GM10847 (cell line): ENCODE data around the gene ATP11A.

Source experiments
- POLR2A ChIP-seq: IDR thresholded peaks from 2 replicates; pipeline ENCODE4 v1.6.1; 2011; ENCODE audit not compliant: insufficient read length; ENCODE audit errors: extremely low read depth

Gene ATP11A

GRCh38 chr13:112710855-112711527 is 21.2 kb downstream of the ATP11A start:
- TF ChIP-seq POLR2A: no peak

DNA sequence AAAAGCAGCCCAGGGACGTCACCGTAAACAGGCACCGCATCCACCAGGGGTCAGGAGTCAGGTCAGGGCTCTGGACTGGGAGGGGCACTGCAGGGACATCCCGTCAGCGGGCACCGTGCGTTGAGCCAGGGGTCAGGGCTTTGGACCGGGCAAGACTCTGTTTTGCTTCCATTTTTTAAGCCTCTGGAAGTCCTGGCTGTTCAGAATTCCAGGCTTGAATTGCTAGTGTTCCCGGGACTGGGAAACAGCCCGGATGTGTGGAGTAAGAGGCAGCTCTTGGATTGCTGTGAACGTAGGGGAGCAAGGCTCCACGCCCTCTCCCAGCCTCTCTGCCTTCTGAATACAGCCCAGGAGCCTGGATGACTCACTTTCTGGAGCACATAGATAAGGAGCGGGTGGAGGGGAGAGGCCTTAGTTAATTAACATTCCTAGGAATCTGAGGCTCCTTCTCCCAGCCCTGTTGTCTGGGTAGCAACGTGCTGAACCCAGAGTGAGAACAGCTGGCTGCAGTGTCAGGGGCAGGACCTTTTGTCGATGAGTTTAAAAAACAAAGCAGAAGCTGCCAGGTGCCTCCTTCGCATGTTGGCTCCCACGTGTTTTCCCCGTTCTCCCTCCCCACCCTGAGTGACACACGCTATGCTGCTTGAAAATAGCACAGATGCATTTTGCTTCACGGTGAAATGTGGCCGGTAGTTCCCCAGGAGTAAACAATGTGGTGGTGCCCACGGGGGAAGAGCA is 21.9 kb downstream of the ATP11A start:
- no peak for TF ChIP-seq POLR2A

- TF ChIP-seq POLR2A: no peak
Measured at GRCh38 chr13:112712451-112713207, 22.8 kb downstream of the ATP11A start.

- TF ChIP-seq POLR2A: no peak
Measured at GRCh38 chr13:112713517-112714253, 23.8 kb downstream of the ATP11A start.

- no peak for TF ChIP-seq POLR2A
Measured at GRCh38 chr13:112714376-112715174, 24.7 kb downstream of the ATP11A start.

DNA sequence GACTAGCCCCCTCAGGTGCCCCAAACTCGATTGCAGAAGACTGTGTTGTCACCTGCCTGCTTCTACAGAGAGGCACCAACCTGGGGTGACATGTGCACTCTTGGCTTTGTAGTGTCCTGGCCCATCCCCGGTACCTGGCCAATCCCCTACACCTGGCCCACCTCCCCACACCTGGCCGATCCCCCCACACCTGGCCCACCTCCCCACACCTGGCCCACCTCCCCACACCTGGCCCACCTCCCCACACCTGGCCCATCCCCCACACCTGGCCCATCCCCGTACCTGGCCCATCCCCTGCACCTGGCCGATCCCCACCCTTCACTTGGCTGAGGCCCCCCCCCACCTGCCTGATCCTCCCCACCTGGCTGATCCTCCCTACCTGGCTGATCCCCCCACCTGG is 25.4 kb downstream of the ATP11A start:
- no peak for TF ChIP-seq POLR2A

- no peak for TF ChIP-seq POLR2A
Measured at GRCh38 chr13:112715715-112716460, 26.1 kb downstream of the ATP11A start.

GRCh38 chr13:112716461-112716820 is 26.6 kb downstream of the ATP11A start:
- TF ChIP-seq POLR2A: no peak

DNA sequence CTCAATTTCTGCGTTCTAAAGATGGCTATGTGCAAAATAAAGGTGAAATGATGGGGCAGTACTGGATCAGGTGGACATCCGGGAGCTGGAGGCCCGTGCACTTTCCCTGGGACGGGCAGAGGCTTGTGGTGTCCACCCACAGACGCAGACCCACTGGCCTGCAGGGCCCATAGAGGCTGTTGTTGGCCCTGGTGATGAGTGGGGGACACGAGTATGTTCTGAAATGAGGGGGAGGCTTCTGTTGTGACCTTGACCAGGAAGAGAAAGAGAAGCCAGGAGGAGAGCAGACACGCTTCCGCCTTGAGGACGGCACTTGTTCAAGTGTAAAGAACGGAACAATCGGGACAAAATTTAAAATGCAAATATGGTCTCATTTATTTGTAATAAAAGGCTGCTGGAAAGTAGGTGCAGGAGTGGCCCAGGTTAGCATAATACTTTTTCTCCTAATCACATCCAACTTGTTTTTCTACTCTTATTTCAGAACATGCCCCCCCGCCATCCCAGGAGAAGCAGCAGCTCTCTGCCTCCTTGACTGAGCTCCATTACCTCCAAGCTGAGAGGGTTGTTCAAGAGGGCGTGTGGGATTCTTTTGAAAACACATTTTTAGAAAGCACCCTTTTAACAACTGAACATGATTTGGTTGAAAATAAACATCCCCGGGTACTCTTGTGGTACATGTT is 27.1 kb downstream of the ATP11A start:
- TF ChIP-seq POLR2A: no peak

DNA sequence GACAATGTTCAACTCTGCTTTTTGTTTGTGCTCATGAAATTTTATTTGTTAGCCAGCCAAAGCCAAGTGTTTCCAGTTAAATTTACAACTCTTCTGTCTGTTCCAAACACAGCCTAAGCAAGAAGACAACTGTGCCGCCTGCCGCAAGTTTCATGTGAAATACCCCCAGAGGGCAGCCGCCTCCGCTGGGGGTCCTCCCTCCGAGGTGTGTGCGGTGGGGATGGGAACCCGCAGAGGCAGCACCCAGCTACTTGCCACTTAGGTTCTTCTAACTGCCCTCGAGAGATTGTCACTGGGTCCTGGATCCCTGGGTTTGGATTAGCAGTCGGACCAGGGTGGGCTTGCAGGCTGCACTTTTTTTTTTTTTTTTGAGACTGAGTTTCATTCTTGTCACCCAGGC is 28.5 kb downstream of the ATP11A start:
- TF ChIP-seq POLR2A: no peak

DNA sequence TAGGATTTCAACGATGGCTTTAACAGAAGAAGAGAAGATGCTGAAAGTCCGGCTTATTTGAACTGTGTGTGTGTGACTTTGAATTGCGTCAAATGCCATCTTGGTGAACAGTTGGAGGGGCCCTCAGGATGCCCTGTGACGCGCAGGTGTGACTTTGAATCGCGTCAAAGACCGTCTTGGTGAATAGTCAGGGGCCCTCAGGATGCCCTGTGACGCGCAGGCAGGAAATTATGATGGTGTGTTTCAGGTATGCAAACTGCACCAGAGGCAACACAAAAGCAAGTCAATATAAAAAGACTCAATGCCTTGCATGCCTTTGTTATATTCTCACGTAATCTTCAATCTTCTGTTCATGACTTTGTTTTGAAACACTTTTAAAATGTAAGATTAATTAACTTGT is 29.2 kb downstream of the ATP11A start:
- TF ChIP-seq POLR2A: no peak

DNA sequence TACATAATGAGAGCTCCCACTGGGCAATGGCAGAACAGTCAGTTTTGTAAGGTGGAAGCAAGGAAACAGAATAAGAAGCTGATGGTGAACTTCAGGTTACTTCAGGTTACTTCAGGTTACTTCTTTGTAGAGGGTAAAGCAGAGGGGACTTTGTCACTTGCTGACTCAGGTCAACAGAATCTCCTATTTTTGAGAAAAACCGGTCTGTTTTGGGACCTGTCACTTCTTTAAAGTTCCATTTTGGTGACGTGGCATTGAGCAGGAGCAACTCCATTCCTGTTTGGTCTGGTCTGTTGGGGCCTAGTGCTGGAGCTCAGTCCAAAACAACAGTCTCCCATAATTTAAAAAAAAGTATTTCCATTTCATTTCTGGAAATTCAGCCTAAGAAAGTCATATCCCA is 29.7 kb downstream of the ATP11A start:
- TF ChIP-seq POLR2A: no peak

- TF ChIP-seq POLR2A: no peak
Measured at GRCh38 chr13:112720251-112720650, 30.4 kb downstream of the ATP11A start.
